Activated naive CD8-positive, alpha-beta T cell treated with anti-CD3 and anti-CD28 coated beads, Interleukin-2, amount 50 U/mL, for 24 hours (primary cell): Measurements from ENCODE around the gene LRRC45.

Source experiments
- ATAC-seq: fragments of 150-1000 bp; cut with Tn5 transposase; one replicate; pipeline ENCODE4 v1.10.0; 2021
- DNase-seq: peaks from one replicate; pipeline ENCODE4 v3.0.0; 2021
- H3K27ac Mint-ChIP-seq: one replicate; pipeline ENCODE4 v1.8.0; 2021; ENCODE audit warnings: mild to moderate bottlenecking, mixed read lengths
- H3K27me3 Mint-ChIP-seq: one replicate; pipeline ENCODE4 v1.8.0; 2021; ENCODE audit warnings: mixed read lengths
- H3K36me3 Mint-ChIP-seq: one replicate; pipeline ENCODE4 v1.8.0; 2021; ENCODE audit warnings: low read depth, mixed read lengths
- H3K4me1 Mint-ChIP-seq: one replicate; pipeline ENCODE4 v1.8.0; 2021; ENCODE audit warnings: mixed read lengths
- H3K4me3 Mint-ChIP-seq: one replicate; pipeline ENCODE4 v1.8.0; 2021; ENCODE audit warnings: mild to moderate bottlenecking, moderate library complexity, mixed read lengths
- H3K9me3 Mint-ChIP-seq: one replicate; pipeline ENCODE4 v1.8.0; 2021; ENCODE audit warnings: mixed read lengths

Gene LRRC45

DNA sequence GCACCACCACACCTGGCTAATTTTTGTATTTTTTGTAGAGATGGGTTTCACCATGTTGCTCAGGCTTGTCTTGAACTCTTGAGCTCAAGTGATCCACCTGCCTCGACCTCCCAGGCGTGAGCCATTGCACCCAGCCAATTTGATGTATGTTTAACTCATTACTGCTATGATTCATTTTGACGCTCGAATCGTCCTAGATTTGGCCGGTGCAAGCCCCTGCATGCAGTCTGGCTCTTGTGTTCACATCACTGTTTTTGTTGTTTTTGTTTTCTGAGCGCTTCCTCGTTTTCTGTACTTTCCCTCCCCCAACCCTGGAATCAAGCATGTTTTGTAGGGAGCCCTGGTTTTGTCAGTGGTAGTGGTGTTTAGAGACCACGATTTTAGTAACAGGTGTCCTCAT, 50.3 kb downstream of the LRRC45 start:
- Mint-ChIP-seq H3K27ac (no peak overlapping the region), H3K36me3 (peaks cover 3% of the 10 kb centered on the region), H3K9me3 (no peaks in the 10 kb centered on the region), H3K27me3 (no peaks in the 10 kb centered on the region), H3K4me1 (no peaks in the 10 kb centered on the region), H3K4me3 (no peak overlapping the region)
- DNase-seq (no peak), ATAC-seq (no peak)

DNA sequence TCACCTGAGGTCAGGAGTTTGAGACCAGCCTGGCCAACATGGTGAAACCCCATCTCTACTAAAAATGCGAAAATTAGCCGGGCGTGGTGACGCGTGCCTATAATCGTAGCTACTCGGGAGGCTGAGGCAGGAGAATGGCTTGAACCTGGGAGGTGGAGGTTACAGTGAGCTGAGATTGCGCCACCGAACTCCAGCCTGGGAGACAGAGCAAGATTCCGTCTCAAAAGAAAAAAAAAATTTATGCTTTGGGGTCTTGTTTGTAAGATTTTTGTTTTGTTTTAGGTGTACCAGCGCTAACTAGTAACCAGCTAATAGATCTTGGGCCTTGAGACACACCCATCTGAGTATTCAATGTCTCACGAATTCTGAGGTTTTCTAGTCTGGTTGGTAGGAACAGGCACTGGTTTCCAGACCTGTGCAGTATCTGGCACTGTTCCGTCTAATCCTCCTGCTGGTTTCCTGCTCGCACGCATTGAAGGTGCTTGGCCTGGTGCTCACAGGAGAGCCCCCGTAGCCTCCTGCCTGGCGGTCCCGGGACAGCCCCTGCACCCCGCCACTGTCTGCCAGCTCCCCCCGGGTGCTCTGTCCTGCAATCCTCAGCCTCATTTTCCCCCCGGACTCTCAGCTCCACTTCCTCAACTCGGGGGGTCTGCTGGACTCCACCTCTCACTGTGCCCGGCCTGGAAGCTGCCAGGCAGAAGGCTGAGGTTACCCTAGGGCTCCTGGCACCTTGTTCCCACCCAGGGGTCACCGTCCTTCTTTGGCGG, 53.1 kb downstream of the LRRC45 start:
- no peak for ATAC-seq
- no peaks in the 10 kb centered on the region for H3K27me3 Mint-ChIP-seq
- no peaks in the 10 kb centered on the region for H3K4me1 Mint-ChIP-seq
- no peak for DNase-seq
- H3K27ac Mint-ChIP-seq: no peak overlapping the region
- no peaks in the 10 kb centered on the region for H3K9me3 Mint-ChIP-seq
- H3K4me3 Mint-ChIP-seq: no peak overlapping the region
- H3K36me3 Mint-ChIP-seq: peaks cover 9% of the 10 kb centered on the region

DNA sequence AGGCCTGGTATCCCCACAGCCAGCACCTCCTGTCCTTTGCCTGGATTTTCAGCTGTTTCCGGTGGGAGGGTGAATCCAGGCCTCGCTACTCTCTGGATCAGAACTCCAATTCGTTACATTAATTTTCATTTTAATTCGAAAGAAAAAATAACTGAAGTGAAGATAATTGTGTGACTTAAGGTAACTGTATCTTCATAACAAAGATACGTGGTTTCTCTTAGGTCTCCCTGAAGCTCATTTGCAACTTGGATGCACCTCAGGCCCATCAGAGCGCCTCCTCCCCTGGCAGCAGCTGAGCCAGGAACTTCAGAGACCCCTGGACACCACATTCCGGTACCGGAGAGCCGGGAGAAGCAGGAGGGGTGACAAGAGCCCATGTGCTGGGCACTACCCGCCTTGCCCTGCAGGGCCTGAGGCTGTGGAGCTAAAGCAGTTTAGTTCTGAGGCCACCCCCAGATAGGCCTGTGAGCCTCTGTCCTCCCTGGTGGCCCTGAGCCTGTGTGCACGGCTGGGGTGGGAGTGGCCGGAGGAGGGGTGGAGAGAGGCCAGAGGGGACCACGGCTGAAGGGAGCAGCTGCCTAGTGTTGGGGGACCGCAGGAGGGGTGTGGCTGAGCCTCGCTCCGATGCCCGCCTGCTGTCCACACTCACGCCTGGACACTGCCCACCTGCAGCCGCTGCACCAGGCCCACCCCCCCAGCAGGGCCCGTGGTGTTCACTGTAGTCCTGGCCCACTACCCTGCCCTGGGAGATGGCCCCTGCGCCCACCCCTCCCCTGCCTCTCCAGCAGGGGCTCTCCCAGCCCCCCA, 53.9 kb downstream of the LRRC45 start:
- peak; percentile 22 for ATAC-seq
- no peaks in the 10 kb centered on the region for H3K4me1 Mint-ChIP-seq

DNA sequence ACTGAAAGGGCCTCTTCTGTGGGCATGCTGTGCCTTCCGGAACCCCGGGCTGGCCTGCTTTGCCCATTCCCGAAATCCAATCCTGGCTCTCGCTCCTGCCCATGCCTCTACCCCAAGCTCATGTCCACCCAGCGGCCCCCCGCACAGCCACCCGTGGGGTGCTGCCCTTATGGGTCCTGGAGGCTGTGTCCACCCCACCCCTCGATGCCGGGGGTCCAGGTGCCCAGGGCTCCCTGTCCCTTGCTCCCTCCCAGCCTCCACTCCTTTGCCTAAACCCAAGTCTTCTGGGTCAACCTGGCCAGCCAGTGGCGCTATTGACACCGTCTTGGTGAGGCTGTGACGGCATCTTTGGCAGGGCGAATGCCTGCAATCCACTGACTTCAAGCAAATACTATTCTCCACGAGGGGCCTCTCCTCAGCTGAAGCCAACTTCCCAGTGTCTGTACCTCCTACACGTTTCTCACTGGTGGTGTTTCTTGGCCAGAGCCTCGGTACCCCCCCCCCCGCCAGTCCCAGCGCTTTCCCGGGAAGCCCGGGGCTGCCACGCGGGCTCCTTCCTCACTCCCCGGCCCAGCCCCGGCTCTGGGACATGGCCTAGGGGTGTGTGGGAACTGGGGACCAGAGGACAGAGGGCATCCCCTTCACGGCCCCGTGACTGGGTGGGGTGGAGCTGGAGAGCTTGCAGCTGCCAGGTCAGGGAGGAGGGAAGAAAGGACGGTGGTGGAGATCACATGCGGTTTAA, 54.7 kb downstream of the LRRC45 start:
- H3K27ac Mint-ChIP-seq: no peak overlapping the region
- H3K4me3 Mint-ChIP-seq: peak overlapping the region; percentile 25
- H3K27me3 Mint-ChIP-seq: no peaks in the 10 kb centered on the region
- no peaks in the 10 kb centered on the region for H3K9me3 Mint-ChIP-seq
- DNase-seq (no peak), ATAC-seq (peak; percentile 4)
- H3K36me3 Mint-ChIP-seq: peaks cover 9% of the 10 kb centered on the region
- H3K4me1 Mint-ChIP-seq: no peaks in the 10 kb centered on the region

More for the DNA sequence above, 53.9 kb downstream of the LRRC45 start:
- Mint-ChIP-seq H3K4me3 (no peak overlapping the region), H3K27me3 (no peaks in the 10 kb centered on the region), H3K27ac (no peak overlapping the region), H3K9me3 (no peaks in the 10 kb centered on the region), H3K36me3 (peaks cover 9% of the 10 kb centered on the region)
- DNase-seq: no peak

DNA sequence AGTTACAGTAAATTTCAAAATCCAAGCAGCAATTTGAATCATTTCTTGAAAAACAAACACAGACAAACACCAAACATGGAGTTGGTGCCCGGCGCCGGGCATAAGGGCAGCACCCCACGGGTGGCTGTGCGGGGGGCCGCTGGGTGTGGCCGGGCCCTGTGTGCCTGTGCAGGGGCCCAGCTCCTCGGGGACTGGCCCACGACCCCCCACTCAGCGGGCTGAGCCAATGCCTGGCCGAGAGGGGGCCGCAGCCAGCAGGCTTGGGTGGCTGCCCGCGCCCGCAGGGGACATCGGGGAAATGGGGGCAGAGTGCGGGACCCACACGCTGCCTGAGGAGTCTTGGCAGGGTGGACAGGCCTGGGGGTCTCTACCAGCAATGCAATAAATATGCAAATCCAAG, 55.3 kb downstream of the LRRC45 start:
- Mint-ChIP-seq H3K27me3 (no peaks in the 10 kb centered on the region), H3K4me1 (no peaks in the 10 kb centered on the region), H3K36me3 (peaks cover 14% of the 10 kb centered on the region), H3K27ac (no peak overlapping the region), H3K4me3 (no peak overlapping the region), H3K9me3 (no peaks in the 10 kb centered on the region)
- no peak for DNase-seq
- ATAC-seq: no peak

DNA sequence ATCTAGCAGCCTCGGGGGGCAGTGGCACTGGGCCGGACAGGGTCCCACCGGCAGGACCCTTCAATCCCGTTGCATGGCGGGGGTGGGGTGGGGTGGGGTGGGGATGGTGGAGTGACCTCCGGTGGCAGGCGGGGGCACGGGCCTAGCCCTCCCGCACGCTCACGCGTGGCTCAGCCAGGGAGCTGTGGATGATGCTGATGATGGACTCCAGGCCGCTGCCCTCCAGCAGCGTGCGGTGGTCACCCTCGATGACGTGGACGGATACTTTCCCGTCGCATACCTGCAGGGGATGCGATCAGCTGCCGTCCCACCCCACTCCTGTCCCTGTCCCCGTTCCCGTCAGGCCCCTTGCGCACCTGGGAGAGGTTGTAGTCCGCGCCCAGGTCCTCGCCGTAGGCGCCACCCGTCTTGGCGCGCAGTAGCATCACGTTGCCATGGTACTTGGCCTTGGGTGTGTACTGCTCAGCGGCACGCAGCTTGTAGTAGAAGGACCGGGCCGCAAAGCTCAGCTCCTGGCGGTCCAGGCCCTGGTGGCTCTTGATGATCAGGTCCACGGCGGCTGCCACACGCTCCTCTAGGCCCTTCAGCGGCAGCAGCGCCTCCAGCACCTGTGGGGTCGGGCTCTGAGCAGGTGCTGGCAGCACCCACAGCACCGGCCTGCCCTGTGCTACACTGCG, 56.0 kb downstream of the LRRC45 start:
- DNase-seq: no peak
- Mint-ChIP-seq H3K4me3 (no peak overlapping the region), H3K27me3 (no peaks in the 10 kb centered on the region), H3K9me3 (no peaks in the 10 kb centered on the region), H3K36me3 (peaks cover 16% of the 10 kb centered on the region), H3K4me1 (no peaks in the 10 kb centered on the region), H3K27ac (no peak overlapping the region)
- ATAC-seq: no peak

DNA sequence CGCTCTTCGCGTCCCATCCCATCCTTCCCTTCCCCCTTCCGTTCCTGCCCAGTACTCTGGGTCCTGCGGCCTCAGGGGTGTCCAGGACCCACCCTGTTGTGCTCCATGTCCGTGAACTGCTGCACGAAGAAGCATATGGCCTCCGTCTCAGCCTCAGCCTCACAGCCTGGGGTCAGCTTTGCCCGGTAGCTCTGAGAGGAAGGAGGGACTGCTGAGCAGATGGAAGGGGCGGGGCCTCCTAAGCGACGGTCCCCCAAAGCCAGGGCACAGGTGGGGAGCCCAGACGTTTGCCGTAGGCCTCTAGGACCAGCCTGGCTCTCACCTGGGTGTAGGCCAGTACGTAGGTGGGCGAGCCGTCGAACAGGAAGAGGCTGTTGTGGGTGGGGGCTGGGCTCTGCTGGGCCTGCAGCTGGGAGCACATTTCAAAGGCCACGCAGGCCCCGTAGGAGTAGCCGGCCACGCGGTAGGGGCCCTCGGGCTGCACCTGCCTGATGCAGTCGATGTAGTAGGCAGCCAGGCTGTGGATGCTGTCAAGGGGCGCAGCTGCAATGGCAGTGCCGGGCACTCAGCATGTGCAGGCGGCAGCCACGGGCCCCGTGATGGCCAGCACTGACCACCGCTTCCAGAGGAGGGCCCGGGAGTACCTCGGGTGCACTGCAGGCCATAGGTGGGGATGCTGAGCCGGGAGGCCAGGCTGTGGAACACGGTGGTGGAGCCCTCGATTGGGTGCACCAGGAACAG, 57.1 kb downstream of the LRRC45 start:
- Mint-ChIP-seq H3K27me3 (no peaks in the 10 kb centered on the region), H3K9me3 (no peaks in the 10 kb centered on the region), H3K36me3 (peaks cover 16% of the 10 kb centered on the region), H3K27ac (no peak overlapping the region), H3K4me1 (no peaks in the 10 kb centered on the region), H3K4me3 (no peak overlapping the region)
- ATAC-seq (no peak), DNase-seq (no peak)
